Subcutaneous adipose tissue (tissue), 4 donors: ENCODE results near the gene PIWIL4. TPM values are rescaled to one million over a fixed set of nuclear protein-coding genes. Genes with fewer than 3 reads are reported as not detected.

Experiments
- total RNA-seq, 4 donors: library from RNA; depleted of rRNA; stranded (reverse); fragments of >200 nt; gene quantifications; one replicate each; pipeline ENCODE4 v1.1.0, GENCODE V29; 2016
- TF ChIP-seq, protein P1 (sequence below): fragments of 450-650 bp; IDR thresholded peaks from one replicate; pipeline ENCODE4 v1.5.1; 2016; ENCODE audit warnings: low read depth, mild to moderate bottlenecking, control low read depth, antibody characterized with exemption, moderate library complexity

Gene PIWIL4
- total RNA-seq, 4 donors from 2014 or later: 2.8 to 9.0 (median 7.6) TPM

- TF ChIP-seq, protein P1, sequence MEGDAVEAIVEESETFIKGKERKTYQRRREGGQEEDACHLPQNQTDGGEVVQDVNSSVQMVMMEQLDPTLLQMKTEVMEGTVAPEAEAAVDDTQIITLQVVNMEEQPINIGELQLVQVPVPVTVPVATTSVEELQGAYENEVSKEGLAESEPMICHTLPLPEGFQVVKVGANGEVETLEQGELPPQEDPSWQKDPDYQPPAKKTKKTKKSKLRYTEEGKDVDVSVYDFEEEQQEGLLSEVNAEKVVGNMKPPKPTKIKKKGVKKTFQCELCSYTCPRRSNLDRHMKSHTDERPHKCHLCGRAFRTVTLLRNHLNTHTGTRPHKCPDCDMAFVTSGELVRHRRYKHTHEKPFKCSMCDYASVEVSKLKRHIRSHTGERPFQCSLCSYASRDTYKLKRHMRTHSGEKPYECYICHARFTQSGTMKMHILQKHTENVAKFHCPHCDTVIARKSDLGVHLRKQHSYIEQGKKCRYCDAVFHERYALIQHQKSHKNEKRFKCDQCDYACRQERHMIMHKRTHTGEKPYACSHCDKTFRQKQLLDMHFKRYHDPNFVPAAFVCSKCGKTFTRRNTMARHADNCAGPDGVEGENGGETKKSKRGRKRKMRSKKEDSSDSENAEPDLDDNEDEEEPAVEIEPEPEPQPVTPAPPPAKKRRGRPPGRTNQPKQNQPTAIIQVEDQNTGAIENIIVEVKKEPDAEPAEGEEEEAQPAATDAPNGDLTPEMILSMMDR: no peak
Observed at GRCh38 chr11:94669023-94669422, 101.9 kb downstream of the PIWIL4 start.

Other genes starting within 250 kb of the PIWIL4 start
- gene GPR83, start 165.9 kb upstream of the PIWIL4 start, total RNA-seq: not detected
- gene MRE11, start 73.5 kb upstream of the PIWIL4 start, total RNA-seq: 10 to 100 TPM; 16.6 to 20.9 (median 19.1) TPM
- gene ANKRD49, start 73.4 kb upstream of the PIWIL4 start, total RNA-seq: 10 to 100 TPM; 11.4 to 16.0 (median 14.8) TPM
- gene C11orf97, start 54.9 kb upstream of the PIWIL4 start, total RNA-seq: not detected
- 1 to 10 TPM; 4.7 to 9.9 (median 8.9) TPM for gene FUT4, start 23.4 kb upstream of the PIWIL4 start, total RNA-seq
- gene AMOTL1, start 201.0 kb downstream of the PIWIL4 start, total RNA-seq: 10 to 100 TPM; 21.8 to 46.7 (median 32.9) TPM